ENCODE results near the gene MFRP.

Gene MFRP

GRCh38 chr11:119335655-119336543 is 10.6 kb downstream of the MFRP start:
- no peak for DNase-seq

GRCh38 chr11:119335091-119335654 is 11.3 kb downstream of the MFRP start:
- DNase-seq, result no peak

- peak; percentile 94 for DNase-seq
Measured at GRCh38 chr11:119334174-119334930, 12.2 kb downstream of the MFRP start, which contains the start of gene RNF26. Gene RNF26 (plus strand): TSS chr11:119334527. CDS start chr11:119335123, 596 bp downstream.

GRCh38 chr11:119332111-119332765 is 14.3 kb downstream of the MFRP start:
- no peak for DNase-seq

GRCh38 chr11:119330237-119330636 is 16.3 kb downstream of the MFRP start:
- no peak for DNase-seq

GRCh38 chr11:119329320-119329719 is 17.2 kb downstream of the MFRP start:
- DNase-seq, result no peak

- no peak for DNase-seq
Measured at GRCh38 chr11:119324189-119324588, 22.3 kb downstream of the MFRP start.

GRCh38 chr11:119323532-119324033 is 22.9 kb downstream of the MFRP start:
- DNase-seq, result peak; percentile 61

GRCh38 chr11:119322921-119323531 is 23.5 kb downstream of the MFRP start:
- DNase-seq, result no peak

- DNase-seq, result no peak
Measured at GRCh38 chr11:119322360-119322739, 24.2 kb downstream of the MFRP start.

GRCh38 chr11:119320776-119321524 is 25.6 kb downstream of the MFRP start:
- DNase-seq, result peak; percentile 37

GRCh38 chr11:119320240-119320775 is 26.2 kb downstream of the MFRP start:
- DNase-seq, result no peak

GRCh38 chr11:119319700-119320239 is 26.7 kb downstream of the MFRP start:
- DNase-seq, result no peak

- no peak for DNase-seq
Measured at GRCh38 chr11:119319136-119319699, 27.3 kb downstream of the MFRP start.

GRCh38 chr11:119318240-119319135 is 28.0 kb downstream of the MFRP start:
- DNase-seq, result no peak

GRCh38 chr11:119317592-119318239 is 28.8 kb downstream of the MFRP start:
- DNase-seq, result no peak

GRCh38 chr11:119316729-119317591 is 29.5 kb downstream of the MFRP start, which contains the start of gene MCAM:
Gene MCAM (minus strand): TSS chr11:119317130. CDS start chr11:119317101, 29 bp downstream.
- DNase-seq, result no peak
